Colonic mucosa (tissue), 4 donors: Measurements from ENCODE around the gene AK8. TPM values are rescaled to one million over a fixed set of nuclear protein-coding genes. Genes with fewer than 3 reads are reported as not detected.
A peak's percentile ranks its signal among the peaks of the same experiment; 100 is the strongest.

Experiments
- DNase-seq: peaks from one replicate; pipeline ENCODE4 v3.0.0-alpha.2; 2020
- H3K27ac ChIP-seq: fragments of 200-600 bp; one replicate; pipeline ENCODE4 v1.8.0; 2021
- H3K27me3 ChIP-seq: fragments of 200-600 bp; one replicate; pipeline ENCODE4 v1.8.0; 2021
- H3K36me3 ChIP-seq: fragments of 200-600 bp; one replicate; pipeline ENCODE4 v1.8.0; 2021
- H3K4me1 ChIP-seq: fragments of 200-600 bp; one replicate; pipeline ENCODE4 v1.8.0; 2021; ENCODE audit warnings: mild to moderate bottlenecking
- H3K4me3 ChIP-seq: fragments of 200-600 bp; one replicate; pipeline ENCODE4 v1.8.0; 2021
- H3K9ac ChIP-seq, 2 donors: one replicate each; pipeline ENCODE4 v1.7.0; 2013; ENCODE audit warnings: control low read depth in 2 of 2, low read depth in 2 of 2, low read length in 2 of 2
- H3K9me3 ChIP-seq: fragments of 200-600 bp; one replicate; pipeline ENCODE4 v1.8.0; 2021
- intact Hi-C: fragments of 100-400 bp; cut with DNase I; formaldehyde crosslinking; loops from one replicate; pipeline ENCODE4 v1.14.1; 2022
- total RNA-seq, 2 donors: library from RNA; stranded (reverse); fragmentation: NEBNext Ultra II Directional in 1 of 2; extraction: Animal tissue kit (Norgen Biotek cat#: 25700) in 1 of 2; gene quantifications; one replicate each; pipeline ENCODE4 v1.2.1, GENCODE V29; 2021
- TF ChIP-seq, protein P1 (sequence below): fragments of 200-600 bp; IDR thresholded peaks from one replicate; pipeline ENCODE4 v1.8.0; 2022; ENCODE audit warnings: antibody characterized with exemption, mild to moderate bottlenecking
- donor health status: healthy.
- donor health status: DM: no; HTN: no; CAD: no.
- donor health status: DM: no; HTN: no; CAD: no.

Gene AK8
- total RNA-seq, 2 donors from 2014 or later = 0.16 to 0.59 TPM

- intact Hi-C loops = no loop called here
- DNase-seq = no peak
Observed at GRCh38 chr9:132733260-132733815, 144.7 kb downstream of the AK8 start.

DNA sequence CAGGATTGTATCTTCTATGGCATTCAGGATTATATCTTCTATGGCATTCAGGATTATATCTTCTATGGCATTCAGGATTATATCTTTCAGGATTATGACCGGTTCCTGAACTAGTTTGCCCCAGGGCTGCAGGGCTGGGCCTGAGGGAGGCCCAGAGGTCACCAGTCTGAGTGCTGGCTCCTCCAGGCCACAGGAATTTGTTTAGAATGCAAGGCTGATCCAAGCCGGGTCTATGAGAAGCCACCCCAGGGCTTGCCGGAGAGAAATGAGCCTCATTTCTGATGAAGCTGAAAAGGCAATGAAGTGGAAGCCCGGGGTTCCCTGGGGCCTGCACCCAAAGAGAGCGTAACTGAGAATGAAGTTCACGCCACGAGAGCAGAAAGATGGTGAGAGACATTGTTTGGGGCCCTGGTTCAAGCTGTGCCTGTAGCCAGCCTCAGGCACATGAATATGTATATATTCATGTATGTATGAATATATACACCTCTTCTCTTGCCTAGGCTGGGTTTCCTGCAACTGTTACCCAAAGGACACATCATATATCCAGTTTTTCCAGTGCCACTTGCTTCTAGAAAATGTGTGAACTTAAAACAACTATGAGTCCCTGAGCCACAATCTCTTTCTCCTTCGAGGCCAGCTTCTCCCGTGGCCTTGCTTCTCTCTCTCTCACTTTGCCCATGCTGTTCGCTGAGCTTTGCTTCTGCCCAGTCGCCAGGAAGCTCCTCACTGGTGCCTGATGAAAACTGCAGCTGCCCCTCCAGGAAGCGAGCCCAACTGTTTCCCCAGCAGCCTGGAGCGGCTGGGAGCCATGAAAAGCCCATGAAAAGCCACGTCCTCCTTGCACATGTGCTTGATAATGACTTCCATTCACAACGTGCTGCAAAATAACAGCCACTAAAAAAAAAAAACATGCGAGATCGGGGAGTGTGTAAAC, 145.5 kb downstream of the AK8 start:
- Histone ChIP-seq H3K4me1 (no peaks in the 10 kb centered on the region), H3K4me3 (no peak overlapping the region), H3K36me3 (no peaks in the 10 kb centered on the region), H3K27me3 (no peaks in the 10 kb centered on the region), H3K9me3 (no peaks in the 10 kb centered on the region), H3K9ac (no peak overlapping the region), H3K27ac (no peak overlapping the region)
- TF ChIP-seq, protein P1, sequence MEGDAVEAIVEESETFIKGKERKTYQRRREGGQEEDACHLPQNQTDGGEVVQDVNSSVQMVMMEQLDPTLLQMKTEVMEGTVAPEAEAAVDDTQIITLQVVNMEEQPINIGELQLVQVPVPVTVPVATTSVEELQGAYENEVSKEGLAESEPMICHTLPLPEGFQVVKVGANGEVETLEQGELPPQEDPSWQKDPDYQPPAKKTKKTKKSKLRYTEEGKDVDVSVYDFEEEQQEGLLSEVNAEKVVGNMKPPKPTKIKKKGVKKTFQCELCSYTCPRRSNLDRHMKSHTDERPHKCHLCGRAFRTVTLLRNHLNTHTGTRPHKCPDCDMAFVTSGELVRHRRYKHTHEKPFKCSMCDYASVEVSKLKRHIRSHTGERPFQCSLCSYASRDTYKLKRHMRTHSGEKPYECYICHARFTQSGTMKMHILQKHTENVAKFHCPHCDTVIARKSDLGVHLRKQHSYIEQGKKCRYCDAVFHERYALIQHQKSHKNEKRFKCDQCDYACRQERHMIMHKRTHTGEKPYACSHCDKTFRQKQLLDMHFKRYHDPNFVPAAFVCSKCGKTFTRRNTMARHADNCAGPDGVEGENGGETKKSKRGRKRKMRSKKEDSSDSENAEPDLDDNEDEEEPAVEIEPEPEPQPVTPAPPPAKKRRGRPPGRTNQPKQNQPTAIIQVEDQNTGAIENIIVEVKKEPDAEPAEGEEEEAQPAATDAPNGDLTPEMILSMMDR = no peak
- intact Hi-C loops = no loop called here
- DNase-seq = no peak

More at GRCh38 chr9:132733260-132733815, 144.7 kb downstream of the AK8 start:
- H3K4me3 ChIP-seq = no peak overlapping the region
- no peaks in the 10 kb centered on the region for H3K4me1 ChIP-seq
- no peak overlapping the region for H3K27ac ChIP-seq
- H3K9ac ChIP-seq = no peak overlapping the region
- H3K9me3 ChIP-seq = no peaks in the 10 kb centered on the region
- TF ChIP-seq, protein P1 = no peak
- H3K36me3 ChIP-seq = no peaks in the 10 kb centered on the region
- no peaks in the 10 kb centered on the region for H3K27me3 ChIP-seq

- H3K4me3 ChIP-seq = no peak overlapping the region
- TF ChIP-seq, protein P1 = no peak
- H3K36me3 ChIP-seq = no peaks in the 10 kb centered on the region
- no peak overlapping the region for H3K27ac ChIP-seq
- H3K9ac ChIP-seq = no peak overlapping the region
- no peaks in the 10 kb centered on the region for H3K9me3 ChIP-seq
- intact Hi-C loops = no loop called here
- H3K27me3 ChIP-seq = no peaks in the 10 kb centered on the region
- DNase-seq = peak; percentile 38
- H3K4me1 ChIP-seq = no peaks in the 10 kb centered on the region
Observed at GRCh38 chr9:132731230-132731629, 146.9 kb downstream of the AK8 start.

GRCh38 chr9:132730054-132731033, 147.7 kb downstream of the AK8 start:
- TF ChIP-seq, protein P1 = no peak
- Histone ChIP-seq H3K27me3 (no peaks in the 10 kb centered on the region), H3K27ac (no peak overlapping the region), H3K36me3 (no peaks in the 10 kb centered on the region), H3K9me3 (no peaks in the 10 kb centered on the region), H3K4me1 (no peaks in the 10 kb centered on the region), H3K9ac (no peak overlapping the region), H3K4me3 (no peak overlapping the region)
- intact Hi-C loops = no loop called here
- DNase-seq = no peak

GRCh38 chr9:132729235-132729890, 148.7 kb downstream of the AK8 start:
- DNase-seq = no peak
- H3K9me3 ChIP-seq = no peaks in the 10 kb centered on the region
- intact Hi-C loops = no loop called here
- H3K36me3 ChIP-seq = no peaks in the 10 kb centered on the region
- H3K9ac ChIP-seq = no peak overlapping the region
- H3K4me1 ChIP-seq = no peaks in the 10 kb centered on the region
- H3K4me3 ChIP-seq = no peak overlapping the region
- no peaks in the 10 kb centered on the region for H3K27me3 ChIP-seq
- TF ChIP-seq, protein P1 = no peak
- H3K27ac ChIP-seq = no peak overlapping the region
